GM15510 (cell line): ENCODE results near the gene RIBC1.

Experiments used
- POLR2A ChIP-seq: IDR thresholded peaks from 3 replicates; pipeline ENCODE4 v1.6.1; 2011; ENCODE audit warnings: borderline replicate concordance; ENCODE audit not compliant: insufficient read length; ENCODE audit errors: extremely low read depth

The RIBC1 gene

GRCh38 chrX:53452812-53453211, 30.1 kb downstream of the RIBC1 start:
- TF ChIP-seq POLR2A, result no peak

- no peak for TF ChIP-seq POLR2A
Observed at GRCh38 chrX:53456254-53456653, 33.6 kb downstream of the RIBC1 start.

- TF ChIP-seq POLR2A, result no peak
Observed at GRCh38 chrX:53458082-53458481, 35.4 kb downstream of the RIBC1 start.

GRCh38 chrX:53471346-53471745, 48.7 kb downstream of the RIBC1 start:
- TF ChIP-seq POLR2A, result no peak

GRCh38 chrX:53474707-53475106, 52.0 kb downstream of the RIBC1 start:
- no peak for TF ChIP-seq POLR2A

GRCh38 chrX:53476371-53476770, 53.7 kb downstream of the RIBC1 start:
- TF ChIP-seq POLR2A, result no peak

- no peak for TF ChIP-seq POLR2A
Observed at GRCh38 chrX:53479301-53479700, 56.6 kb downstream of the RIBC1 start.
